Measurements from ENCODE around the gene LSAMP. TPM values are rescaled to one million over a fixed set of nuclear protein-coding genes. Genes with fewer than 3 reads are reported as not detected.

The LSAMP gene
- total and polyA plus RNA-seq, 2 experiments from 2014 or later = 2.0 to 2.9 TPM

- no peaks in the 10 kb centered on the region for H3K9me3 Mint-ChIP-seq
- no peak for ATAC-seq
- Histone ChIP-seq H3K4me2 (no peak overlapping the region), H3K4me1 (ENCODE audit: insufficient read depth) (no peaks in the 10 kb centered on the region), H3F3A (replicated peaks; ENCODE audit: low read depth) (no peaks in the 10 kb centered on the region), H3K27ac (ENCODE audit: low read depth) (no peak overlapping the region), H4K20me1 (replicated peaks; ENCODE audit: insufficient read depth) (no peaks in the 10 kb centered on the region), H3K36me3 (ENCODE audit: insufficient read depth) (no peaks in the 10 kb centered on the region), H3K79me2 (replicated peaks; ENCODE audit: insufficient read depth) (no peaks in the 10 kb centered on the region), H3K27me3 (ENCODE audit: insufficient read depth) (no peaks in the 10 kb centered on the region), H2AFZ (no peak overlapping the region), H3K9me2 (ENCODE audit: insufficient read depth) (no peaks in the 10 kb centered on the region), H3K4me3 (no peak overlapping the region)
- H3K36me3 Mint-ChIP-seq (ENCODE audit: low read depth) = no peaks in the 10 kb centered on the region
- no peak overlapping the region for H3K4me3 Mint-ChIP-seq
- no peak for TF ChIP-seq EZH2 (IDR thresholded peaks at IDR 0.05; ENCODE audit: low read depth, unreplicated experiment)
- TF ChIP-seq ZNF331 (CRISPR knock-in tag; IDR thresholded peaks at IDR 0.05; ENCODE audit: low read depth) = no peak
- no peak for TF ChIP-seq JUNB (IDR thresholded peaks at IDR 0.05; ENCODE audit: unreplicated experiment)
- no peak for TF ChIP-seq CTCF (conservative IDR thresholded peaks at IDR 0.05; ENCODE audit: low read depth in 2 of 2)
- TF ChIP-seq STAT1 (IDR thresholded peaks at IDR 0.05; ENCODE audit: unreplicated experiment) = no peak
- TF ChIP-seq ZNF462 (CRISPR knock-in tag; IDR thresholded peaks at IDR 0.05) = no peak
- no peaks in the 10 kb centered on the region for H3K27me3 Mint-ChIP-seq (ENCODE audit: insufficient read depth, low read depth, poor library complexity)
- H3K4me1 Mint-ChIP-seq = no peaks in the 10 kb centered on the region
- H3K27ac Mint-ChIP-seq = no peak overlapping the region
- DNase-seq (ENCODE audit: low spot score) = no peak
These were observed 684.6 kb downstream of the LSAMP start for GRCh38 chr3:115760716-115761115.
